SK-N-SH (cell line): ENCODE measurements around the gene WWTR1.

Experiments used
- CTCF ChIP-seq: fragments of 200-600 bp; sonication (generic); IDR thresholded peaks from 2 replicates; pipeline ENCODE4 v1.6.1; 2017; ENCODE audit warnings: antibody characterized with exemption, mild to moderate bottlenecking, moderate library complexity
- EP300 ChIP-seq, 2 experiments: IDR thresholded peaks; 2 replicates each; pipeline versions ENCODE4 v1.4.0 to v1.6.1; 2012; ENCODE audit warnings: borderline replicate concordance in 1 of 2, low read depth in 1 of 2, low read length in 1 of 2
- EZH2phosphoT487 ChIP-seq: fragments of 200-600 bp; sonication (generic); IDR thresholded peaks from 2 replicates; pipeline ENCODE4 v1.6.1; 2017; ENCODE audit warnings: low read depth, mixed run types, mild to moderate bottlenecking, antibody characterized with exemption, moderate library complexity, borderline replicate concordance
- GATA2 ChIP-seq: sonication (generic); formaldehyde crosslinking; IDR thresholded peaks from 2 replicates; pipeline ENCODE4 v1.5.0; 2020; ENCODE audit warnings: mild to moderate bottlenecking, missing genetic modification reagents
- JUND ChIP-seq: IDR thresholded peaks from 2 replicates; pipeline ENCODE4 v1.4.0; 2012
- RAD21 ChIP-seq: IDR thresholded peaks from 2 replicates; pipeline ENCODE4 v1.6.1; 2012; ENCODE audit warnings: mild to moderate bottlenecking, low read length
- REST ChIP-seq: IDR thresholded peaks from 2 replicates; pipeline ENCODE4 v1.6.1; 2012; ENCODE audit warnings: mild to moderate bottlenecking, low read depth, low read length, moderate library complexity
- SMC3 ChIP-seq: IDR thresholded peaks from 2 replicates; pipeline ENCODE4 v1.6.1; 2012; ENCODE audit warnings: low read depth, low read length, improper control_type of control experiment
- USF2 ChIP-seq: fragments of 150-350 bp; IDR thresholded peaks from 2 replicates; pipeline ENCODE4 v1.6.1; 2017; ENCODE audit warnings: antibody characterized with exemption, low read length, low read depth, borderline replicate concordance
- ZBTB33 ChIP-seq: IDR thresholded peaks from 2 replicates; pipeline ENCODE4 v1.4.0; 2012; ENCODE audit warnings: low read depth, borderline replicate concordance

GRCh38 chr3:149512073-149512782, 145.6 kb downstream of the WWTR1 start:
- TF ChIP-seq USF2: no peak
- peak; percentile 78 for TF ChIP-seq SMC3
- peak; percentile 90 for TF ChIP-seq CTCF
- peak; percentile 93 for TF ChIP-seq RAD21
- no peak for TF ChIP-seq GATA2 (CRISPR knock-in tag)
- no peak for TF ChIP-seq JUND
- TF ChIP-seq REST: no peak
- TF ChIP-seq ZBTB33: no peak
- no peak for TF ChIP-seq EP300 (IDR thresholded peaks at IDR 0.05; ENCODE audit: borderline replicate concordance in 1 of 2, low read depth in 1 of 2, low read length in 1 of 2)
- TF ChIP-seq EZH2phosphoT487: no peak
